DND-41 (cell line): Measurements from ENCODE around the gene CFAP100.

Source experiments
- ATAC-seq: fragments of 200-7000 bp; cut with Tn5 transposase; 3 replicates; pipeline ENCODE4 v1.9.1; 2021; ENCODE audit warnings: low read depth; ENCODE audit not compliant: insufficient read depth
- DNase-seq: peaks from one replicate; pipeline ENCODE4 v3.0.0-alpha.2; 2020
- H2AFZ ChIP-seq: 2 replicates; pipeline ENCODE4 v1.6.0; 2012; ENCODE audit warnings: low read depth, low read length
- H3K27ac ChIP-seq: 2 replicates; pipeline ENCODE4 v1.5.1; 2012; ENCODE audit warnings: low read length, inconsistent platforms
- H3K27me3 ChIP-seq: fragments of 200-600 bp; sonication (generic); 2 replicates; pipeline ENCODE4 v1.6.0; 2012; ENCODE audit warnings: low read length, mild to moderate bottlenecking, inconsistent platforms; ENCODE audit not compliant: insufficient read depth, poor library complexity
- H3K36me3 ChIP-seq: 2 replicates; pipeline ENCODE4 v1.5.1; 2012; ENCODE audit warnings: low read length, inconsistent platforms; ENCODE audit not compliant: insufficient read depth
- H3K4me1 ChIP-seq: 2 replicates; pipeline ENCODE4 v1.5.1; 2012; ENCODE audit warnings: mild to moderate bottlenecking, low read length; ENCODE audit not compliant: insufficient read depth
- H3K4me2 ChIP-seq: 2 replicates; pipeline ENCODE4 v1.6.0; 2012; ENCODE audit warnings: mild to moderate bottlenecking, moderate library complexity, low read length, inconsistent platforms; ENCODE audit not compliant: insufficient read depth
- H3K4me3 ChIP-seq, 2 experiments: fragments of 200-600 bp in 1 of 2; shearing (Covaris generic) in 1 of 2; 2 replicates each; pipeline ENCODE4 v1.5.1; 2012 to 2016; ENCODE audit warnings: inconsistent platforms in 2 of 2, low read length in 2 of 2, mild to moderate bottlenecking in 2 of 2, low read depth in 1 of 2, moderate library complexity in 1 of 2
- H3K79me2 ChIP-seq: 2 replicates; pipeline ENCODE4 v1.6.0; 2012; ENCODE audit warnings: low read length, inconsistent platforms; ENCODE audit not compliant: insufficient read depth
- H3K9ac ChIP-seq: 2 replicates; pipeline ENCODE4 v1.6.0; 2012; ENCODE audit warnings: low read depth, mild to moderate bottlenecking, inconsistent platforms, low read length, moderate library complexity
- H3K9me3 ChIP-seq: 2 replicates; pipeline ENCODE4 v1.5.1; 2012; ENCODE audit warnings: low read length, moderate library complexity, mild to moderate bottlenecking, inconsistent platforms; ENCODE audit not compliant: insufficient read depth, severe bottlenecking
- H4K20me1 ChIP-seq: 2 replicates; pipeline ENCODE4 v1.6.0; 2012; ENCODE audit warnings: low read length; ENCODE audit not compliant: insufficient read depth
- CTCF ChIP-seq: IDR thresholded peaks from 2 replicates; pipeline ENCODE4 v1.5.1; 2012; ENCODE audit warnings: borderline replicate concordance, low read length, moderate library complexity, mild to moderate bottlenecking; ENCODE audit not compliant: poor library complexity, severe bottlenecking; ENCODE audit errors: extremely low read depth
- EZH2 ChIP-seq: IDR thresholded peaks from 3 replicates; pipeline ENCODE4 v1.6.1; 2012; ENCODE audit warnings: borderline replicate concordance, low read depth, mild to moderate bottlenecking, moderate library complexity, low read length, inconsistent platforms; ENCODE audit not compliant: severe bottlenecking

The CFAP100 gene

GRCh38 chr3:126442856-126443242 lies 48.1 kb downstream of the CFAP100 start:
- no peaks in the 10 kb centered on the region for H3K79me2 ChIP-seq
- DNase-seq (no peak), ATAC-seq (no peak)
- H3K27ac ChIP-seq, result no peak overlapping the region
- no peak overlapping the region for H2AFZ ChIP-seq
- H3K27me3 ChIP-seq, result no peaks in the 10 kb centered on the region
- no peak overlapping the region for H3K4me3 ChIP-seq
- peaks cover 65% of the 10 kb centered on the region for H3K36me3 ChIP-seq
- H3K4me2 ChIP-seq, result no peak overlapping the region
- no peak overlapping the region for H3K9ac ChIP-seq
- TF ChIP-seq CTCF (no peak), EZH2 (no peak)
- H3K9me3 ChIP-seq, result no peaks in the 10 kb centered on the region
- H4K20me1 ChIP-seq, result peaks cover 13% of the 10 kb centered on the region
- H3K4me1 ChIP-seq, result no peaks in the 10 kb centered on the region

- no peak overlapping the region for H3K9ac ChIP-seq
- peaks cover 32% of the 10 kb centered on the region for H4K20me1 ChIP-seq
- ATAC-seq, result no peak
- no peaks in the 10 kb centered on the region for H3K4me1 ChIP-seq
- H3K27ac ChIP-seq, result no peak overlapping the region
- TF ChIP-seq EZH2, result no peak
- TF ChIP-seq CTCF, result no peak
- H3K36me3 ChIP-seq, result peaks cover 61% of the 10 kb centered on the region
- no peak for DNase-seq
- H3K9me3 ChIP-seq, result no peaks in the 10 kb centered on the region
- no peak overlapping the region for H2AFZ ChIP-seq
- H3K27me3 ChIP-seq, result no peaks in the 10 kb centered on the region
- no peak overlapping the region for H3K4me2 ChIP-seq
- H3K4me3 ChIP-seq, result no peak overlapping the region
- H3K79me2 ChIP-seq, result no peaks in the 10 kb centered on the region
These were observed 50.8 kb downstream of the CFAP100 start for GRCh38 chr3:126445506-126445905.

- ATAC-seq, result no peak
These were observed 51.6 kb downstream of the CFAP100 start for GRCh38 chr3:126446301-126446700.

More at GRCh38 chr3:126446301-126446700, 51.6 kb downstream of the CFAP100 start:
- Histone ChIP-seq H3K27ac (no peak overlapping the region), H3K9ac (no peak overlapping the region), H3K27me3 (no peaks in the 10 kb centered on the region), H3K9me3 (no peaks in the 10 kb centered on the region), H3K4me1 (no peaks in the 10 kb centered on the region), H4K20me1 (peaks cover 36% of the 10 kb centered on the region), H3K4me2 (no peak overlapping the region), H2AFZ (no peak overlapping the region), H3K4me3 (no peak overlapping the region), H3K79me2 (no peaks in the 10 kb centered on the region), H3K36me3 (peaks cover 61% of the 10 kb centered on the region)
- no peak for DNase-seq
- TF ChIP-seq EZH2 (no peak), CTCF (no peak)
